Keratinocyte (primary cell): ENCODE measurements around the gene HLF.

ENCODE experiments used
- EZH2 ChIP-seq: IDR thresholded peaks from one replicate; pipeline ENCODE4 v1.6.1; 2012; ENCODE audit warnings: inconsistent platforms, mild to moderate bottlenecking, low read length, moderate library complexity
- TF ChIP-seq, protein P1 (sequence below), 3 experiments: IDR thresholded peaks in 1 of 3; conservative IDR thresholded peaks in 1 of 3; optimal IDR thresholded peaks in 1 of 3; 2 replicates in 2 of 3; 3 replicates in 1 of 3; pipeline versions ENCODE3 to v1.5.1; 2011; ENCODE audit warnings: low read length in 3 of 3, mild to moderate bottlenecking in 3 of 3, moderate library complexity in 2 of 3, control low read depth in 1 of 3, inconsistent platforms in 1 of 3; ENCODE audit not compliant: insufficient read depth in 2 of 3; ENCODE audit errors: extremely low read depth in 1 of 3

DNA sequence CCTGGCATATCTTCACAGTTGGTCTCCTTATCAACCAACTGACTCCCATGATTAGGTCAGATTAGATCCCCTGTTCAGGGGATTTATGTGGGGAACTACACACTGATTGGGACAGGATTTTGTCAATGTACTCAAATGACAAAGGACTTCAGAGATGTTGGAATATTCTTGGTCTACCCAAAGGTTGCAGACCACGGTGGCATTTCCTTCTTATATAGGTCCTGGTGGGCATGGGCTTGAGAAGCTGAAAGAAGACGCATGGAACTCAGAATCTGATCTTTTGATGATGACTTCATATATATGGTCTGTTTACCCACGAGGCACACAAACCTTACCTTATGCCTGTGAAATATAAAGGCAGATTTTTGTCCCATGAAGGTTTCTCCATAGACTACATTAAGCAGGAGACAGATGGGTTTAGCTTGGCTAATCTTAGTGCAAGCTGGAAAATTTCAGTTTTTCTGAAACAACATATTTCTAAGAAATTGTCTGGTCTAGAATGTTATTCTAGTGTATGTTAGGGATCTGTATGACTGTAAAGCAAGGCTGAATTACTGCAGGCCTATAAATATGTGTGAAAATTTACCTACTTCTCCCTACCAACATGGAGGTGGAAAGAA is 33.5 kb downstream of the HLF start:
- TF ChIP-seq, protein P1, sequence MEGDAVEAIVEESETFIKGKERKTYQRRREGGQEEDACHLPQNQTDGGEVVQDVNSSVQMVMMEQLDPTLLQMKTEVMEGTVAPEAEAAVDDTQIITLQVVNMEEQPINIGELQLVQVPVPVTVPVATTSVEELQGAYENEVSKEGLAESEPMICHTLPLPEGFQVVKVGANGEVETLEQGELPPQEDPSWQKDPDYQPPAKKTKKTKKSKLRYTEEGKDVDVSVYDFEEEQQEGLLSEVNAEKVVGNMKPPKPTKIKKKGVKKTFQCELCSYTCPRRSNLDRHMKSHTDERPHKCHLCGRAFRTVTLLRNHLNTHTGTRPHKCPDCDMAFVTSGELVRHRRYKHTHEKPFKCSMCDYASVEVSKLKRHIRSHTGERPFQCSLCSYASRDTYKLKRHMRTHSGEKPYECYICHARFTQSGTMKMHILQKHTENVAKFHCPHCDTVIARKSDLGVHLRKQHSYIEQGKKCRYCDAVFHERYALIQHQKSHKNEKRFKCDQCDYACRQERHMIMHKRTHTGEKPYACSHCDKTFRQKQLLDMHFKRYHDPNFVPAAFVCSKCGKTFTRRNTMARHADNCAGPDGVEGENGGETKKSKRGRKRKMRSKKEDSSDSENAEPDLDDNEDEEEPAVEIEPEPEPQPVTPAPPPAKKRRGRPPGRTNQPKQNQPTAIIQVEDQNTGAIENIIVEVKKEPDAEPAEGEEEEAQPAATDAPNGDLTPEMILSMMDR (optimal IDR thresholded peaks at IDR 0.05 in 1 of 3, IDR thresholded peaks at IDR 0.05 in 1 of 3, conservative IDR thresholded peaks at IDR 0.05 in 1 of 3; ENCODE audit: extremely low read depth in 1 of 3, insufficient read depth in 2 of 3, low read length in 3 of 3): no peak
- no peak for TF ChIP-seq EZH2
